Right atrium auricular region (tissue), 2 donors: ENCODE measurements around the gene DHCR7. TPM values are rescaled to one million over a fixed set of nuclear protein-coding genes. Genes with fewer than 3 reads are reported as not detected.

ENCODE experiments used
- DNase-seq: peaks from one replicate; pipeline ENCODE4 v3.0.0-alpha.2; 2019; ENCODE audit warnings: low spot score
- H3K27ac ChIP-seq, 2 donors: fragments of 200-600 bp; sonication (generic); 1 replicate in 1 of 2; 2 replicates in 1 of 2; pipeline ENCODE4 v1.5.1; 2016 to 2019
- H3K27me3 ChIP-seq, 2 donors: fragments of 200-600 bp; sonication (generic); one replicate each; pipeline versions ENCODE4 v1.5.1 to v1.6.0; 2017 to 2019
- H3K36me3 ChIP-seq: fragments of 200-600 bp; sonication (generic); one replicate; pipeline ENCODE4 v1.5.1; 2016
- H3K4me1 ChIP-seq, 2 donors: fragments of 200-600 bp; sonication (generic); one replicate each; pipeline versions ENCODE4 v1.5.1 to v1.6.0; 2017 to 2019
- H3K4me3 ChIP-seq, 2 donors: fragments of 200-600 bp; sonication (generic); 1 replicate in 1 of 2; 2 replicates in 1 of 2; pipeline ENCODE4 v1.5.1; 2017 to 2019; ENCODE audit warnings: mild to moderate bottlenecking in 1 of 2, moderate library complexity in 1 of 2
- H3K9me3 ChIP-seq, 2 donors: fragments of 200-600 bp; sonication (generic); one replicate each; pipeline ENCODE4 v1.5.1; 2019
- total RNA-seq, 2 donors: library from RNA; depleted of rRNA; stranded (reverse); fragments of >200 nt; gene quantifications; one replicate each; pipeline ENCODE4 v1.1.0, GENCODE V29; 2016
- TF ChIP-seq, protein P1 (sequence below), 2 donors: fragments of 200-600 bp; sonication (generic); IDR thresholded peaks; one replicate each; pipeline ENCODE4 v1.5.1; 2019; ENCODE audit warnings: antibody characterized with exemption in 2 of 2

Gene DHCR7
- total RNA-seq, 2 donors from 2014 or later, result 26.8 to 37.6 TPM

DNA sequence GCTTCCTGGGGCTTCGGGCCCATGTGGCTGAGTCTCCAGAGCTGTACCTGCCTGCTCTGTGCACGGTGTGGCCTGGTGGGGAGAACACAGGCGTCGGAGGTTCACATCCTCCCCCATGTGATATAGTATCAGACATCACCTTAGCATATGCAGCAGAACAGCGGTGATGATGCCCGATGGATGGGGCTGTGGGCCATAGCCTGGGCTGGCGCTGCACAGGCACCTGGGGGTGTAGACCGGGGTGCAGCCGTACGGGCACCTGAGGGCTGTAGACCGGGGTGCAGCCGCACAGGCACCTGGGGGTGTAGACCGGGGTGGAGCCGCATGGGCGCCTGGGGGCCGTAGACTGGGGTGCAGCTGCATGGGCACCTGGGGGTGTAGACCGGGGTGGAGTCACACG is 34.0 kb upstream of the DHCR7 start:
- H3K4me3 ChIP-seq, result no peak overlapping the region
- no peaks in the 10 kb centered on the region for H3K4me1 ChIP-seq
- H3K9me3 ChIP-seq, result no peaks in the 10 kb centered on the region
- H3K36me3 ChIP-seq, result peaks cover 63% of the 10 kb centered on the region
- no peaks in the 10 kb centered on the region for H3K27me3 ChIP-seq
- no peak overlapping the region for H3K27ac ChIP-seq
- TF ChIP-seq, protein P1, sequence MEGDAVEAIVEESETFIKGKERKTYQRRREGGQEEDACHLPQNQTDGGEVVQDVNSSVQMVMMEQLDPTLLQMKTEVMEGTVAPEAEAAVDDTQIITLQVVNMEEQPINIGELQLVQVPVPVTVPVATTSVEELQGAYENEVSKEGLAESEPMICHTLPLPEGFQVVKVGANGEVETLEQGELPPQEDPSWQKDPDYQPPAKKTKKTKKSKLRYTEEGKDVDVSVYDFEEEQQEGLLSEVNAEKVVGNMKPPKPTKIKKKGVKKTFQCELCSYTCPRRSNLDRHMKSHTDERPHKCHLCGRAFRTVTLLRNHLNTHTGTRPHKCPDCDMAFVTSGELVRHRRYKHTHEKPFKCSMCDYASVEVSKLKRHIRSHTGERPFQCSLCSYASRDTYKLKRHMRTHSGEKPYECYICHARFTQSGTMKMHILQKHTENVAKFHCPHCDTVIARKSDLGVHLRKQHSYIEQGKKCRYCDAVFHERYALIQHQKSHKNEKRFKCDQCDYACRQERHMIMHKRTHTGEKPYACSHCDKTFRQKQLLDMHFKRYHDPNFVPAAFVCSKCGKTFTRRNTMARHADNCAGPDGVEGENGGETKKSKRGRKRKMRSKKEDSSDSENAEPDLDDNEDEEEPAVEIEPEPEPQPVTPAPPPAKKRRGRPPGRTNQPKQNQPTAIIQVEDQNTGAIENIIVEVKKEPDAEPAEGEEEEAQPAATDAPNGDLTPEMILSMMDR (IDR thresholded peaks at IDR 0.05), result no peak
- no peak for DNase-seq

- H3K9me3 ChIP-seq, result no peaks in the 10 kb centered on the region
- no peak overlapping the region for H3K27ac ChIP-seq
- no peaks in the 10 kb centered on the region for H3K4me1 ChIP-seq
- no peaks in the 10 kb centered on the region for H3K27me3 ChIP-seq
- DNase-seq, result no peak
- no peak overlapping the region for H3K4me3 ChIP-seq
- TF ChIP-seq, protein P1 (IDR thresholded peaks at IDR 0.05), result no peak
- peaks cover 68% of the 10 kb centered on the region for H3K36me3 ChIP-seq
These were observed 33.1 kb upstream of the DHCR7 start for GRCh38 chr11:71481101-71481960.

GRCh38 chr11:71478528-71478840 is 30.3 kb upstream of the DHCR7 start:
- TF ChIP-seq, protein P1 (IDR thresholded peaks at IDR 0.05), result no peak
- no peak for DNase-seq
- no peak overlapping the region for H3K4me3 ChIP-seq

GRCh38 chr11:71477641-71478527 is 29.7 kb upstream of the DHCR7 start:
- Histone ChIP-seq H3K4me3 (no peak overlapping the region), H3K27ac (no peak overlapping the region), H3K36me3 (peaks cover 72% of the 10 kb centered on the region), H3K9me3 (no peaks in the 10 kb centered on the region), H3K4me1 (no peaks in the 10 kb centered on the region), H3K27me3 (no peaks in the 10 kb centered on the region)
- DNase-seq, result no peak
- TF ChIP-seq, protein P1 (IDR thresholded peaks at IDR 0.05), result no peak

More at GRCh38 chr11:71478528-71478840, 30.3 kb upstream of the DHCR7 start:
- Histone ChIP-seq H3K9me3 (no peaks in the 10 kb centered on the region), H3K27me3 (no peaks in the 10 kb centered on the region), H3K36me3 (peaks cover 72% of the 10 kb centered on the region), H3K27ac (no peak overlapping the region), H3K4me1 (no peaks in the 10 kb centered on the region)

GRCh38 chr11:71476926-71477640 is 28.9 kb upstream of the DHCR7 start:
- Histone ChIP-seq H3K27me3 (no peaks in the 10 kb centered on the region), H3K36me3 (peaks cover 77% of the 10 kb centered on the region), H3K4me1 (no peaks in the 10 kb centered on the region), H3K9me3 (no peaks in the 10 kb centered on the region), H3K4me3 (no peak overlapping the region), H3K27ac (no peak overlapping the region)
- TF ChIP-seq, protein P1 (IDR thresholded peaks at IDR 0.05), result no peak
- DNase-seq, result no peak
